Kasumi-1 (cell line): ENCODE data around the gene ARFIP2.

Experiments used
- DNase-seq, 2 experiments: peaks; one replicate each; lab custom pipeline; 2025; lab: John Stamatoyannopoulos, UW

Gene ARFIP2

DNA sequence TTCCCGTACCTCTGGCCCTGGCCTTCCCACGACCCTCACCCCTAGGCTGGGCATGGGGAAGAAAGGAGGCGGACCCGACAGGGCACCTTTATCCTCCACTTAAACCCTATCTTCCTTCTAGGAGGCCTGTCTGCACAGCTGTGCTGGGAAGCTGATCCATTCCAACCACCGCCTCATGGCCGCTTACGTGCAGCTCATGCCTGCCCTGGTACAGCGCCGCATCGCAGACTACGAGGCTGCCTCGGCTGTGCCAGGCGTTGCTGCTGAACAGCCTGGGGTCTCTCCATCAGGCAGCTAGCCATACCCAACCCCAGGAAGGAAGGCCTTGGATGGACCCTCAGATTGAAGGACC is 769 bp upstream of the ARFIP2 start:
- DNase-seq, result no peak

DNA sequence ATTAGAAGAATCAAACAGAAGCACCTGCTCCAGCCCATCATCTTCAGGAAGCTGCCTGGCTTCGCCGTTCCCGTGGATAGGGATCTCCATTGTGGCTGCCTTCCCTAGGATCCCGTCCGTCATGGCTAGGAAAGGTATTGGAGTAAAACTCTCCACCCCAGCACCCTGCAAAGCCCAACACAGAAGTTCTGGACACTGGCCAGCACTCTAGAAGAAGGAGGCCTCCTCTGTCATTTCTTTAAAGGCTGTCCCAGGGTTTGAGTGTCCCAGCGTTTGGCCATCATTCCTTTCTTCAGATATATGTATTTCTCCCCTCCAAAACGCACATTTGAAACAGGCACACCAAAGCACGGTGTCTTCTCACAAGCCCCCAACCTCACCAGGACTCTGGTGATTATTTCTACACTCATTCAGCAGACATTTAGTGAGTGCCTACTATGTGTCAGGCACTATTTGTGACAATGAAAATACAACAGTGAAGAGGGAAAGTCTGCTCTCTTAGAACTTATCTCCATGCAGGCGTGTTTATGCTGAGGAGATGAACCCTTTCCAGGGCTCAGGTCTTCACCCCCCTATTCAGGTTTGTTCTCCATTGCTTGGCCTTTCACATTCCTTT is 724 bp downstream of the ARFIP2 start:
- no peak for DNase-seq

DNA sequence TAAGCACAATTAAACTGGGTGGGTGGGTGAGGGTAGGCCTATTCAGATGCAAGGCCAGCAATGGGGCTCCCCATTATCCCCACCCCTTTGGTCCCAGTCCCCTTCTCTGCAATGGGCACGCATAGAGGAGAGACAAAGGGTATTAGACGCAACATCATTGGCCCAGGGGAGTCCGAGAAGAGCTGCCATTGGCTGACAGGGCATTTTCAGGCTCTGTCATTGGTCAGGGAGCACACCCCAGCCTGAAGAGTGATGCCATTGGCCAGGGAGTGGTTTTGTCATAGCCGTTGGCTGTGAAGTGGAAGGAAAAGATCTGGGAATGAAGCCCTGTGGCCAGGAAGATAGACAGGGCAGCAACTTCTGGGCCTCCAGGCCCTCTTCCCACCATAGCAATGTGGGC is 4.6 kb downstream of the ARFIP2 start:
- no peak for DNase-seq

DNA sequence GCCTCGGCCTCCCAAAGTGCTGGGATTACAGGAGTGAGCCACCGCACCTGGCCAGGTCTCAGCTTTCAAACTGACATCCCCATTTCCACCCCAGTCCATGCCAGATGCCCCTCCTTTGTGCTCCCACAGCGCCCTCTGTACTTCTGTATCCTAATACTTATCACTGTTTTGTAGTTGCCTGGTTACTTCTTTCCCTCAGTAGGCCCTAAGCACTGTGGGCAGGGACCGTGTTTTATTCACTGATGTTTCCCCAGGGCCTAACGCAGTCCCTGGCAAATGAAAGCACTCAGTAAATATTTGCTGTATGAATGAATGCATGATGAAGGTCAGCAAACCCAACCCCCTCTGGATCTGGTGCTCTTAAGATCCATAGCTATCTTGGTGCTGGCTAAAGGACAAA is 5.2 kb downstream of the ARFIP2 start:
- peak; percentile 6 to 8 for DNase-seq

DNA sequence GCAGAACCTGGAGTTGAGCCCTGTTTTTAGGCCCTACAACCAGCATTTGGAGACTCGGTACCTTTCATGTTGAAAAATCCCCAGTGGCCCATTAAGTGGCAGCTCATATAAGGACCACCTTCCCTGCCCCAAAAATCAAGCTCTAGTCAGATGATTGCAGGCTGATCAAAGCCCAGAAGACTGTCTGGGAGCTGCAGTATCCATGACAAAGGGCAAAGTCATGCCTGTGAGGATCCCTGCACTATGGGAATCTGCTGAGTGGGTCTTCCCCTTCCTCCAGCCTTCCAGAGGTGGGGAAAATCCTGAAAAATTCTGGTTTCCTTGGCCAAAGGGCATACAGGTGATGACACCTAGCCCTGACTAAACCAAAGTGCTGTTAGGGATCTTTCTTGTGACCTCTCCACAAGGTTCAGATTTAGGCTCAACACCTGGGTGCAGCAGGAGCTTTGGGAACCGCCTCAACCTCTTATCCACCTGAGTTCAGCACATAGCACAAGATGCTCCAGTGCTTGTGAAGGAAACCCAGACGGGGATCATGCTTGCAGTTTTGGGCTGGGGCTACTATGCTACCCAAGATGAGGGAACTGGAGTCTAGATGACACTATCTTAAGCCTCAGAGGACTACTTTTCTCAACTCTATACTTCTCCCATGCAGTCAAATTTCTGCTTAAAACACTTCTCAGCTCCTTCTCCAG is 6.2 kb downstream of the ARFIP2 start:
- no peak for DNase-seq

DNA sequence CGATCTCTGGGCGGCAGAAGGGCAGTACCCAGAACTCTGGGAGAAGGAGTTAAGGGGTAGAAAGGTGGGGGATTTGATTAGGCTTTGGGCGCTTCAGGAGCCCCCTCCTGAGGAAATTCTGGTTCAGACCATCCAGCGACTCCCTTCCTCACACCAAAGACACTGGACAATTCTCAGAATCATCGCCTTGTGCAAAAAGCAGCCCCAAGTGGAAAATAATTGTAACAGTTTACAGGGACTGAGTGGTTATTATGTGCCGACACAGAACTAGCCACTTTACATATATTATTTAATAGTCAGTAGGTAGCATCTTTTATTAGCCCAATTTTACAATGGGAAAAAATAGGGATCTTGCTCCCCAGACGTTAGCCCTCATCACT is 6.7 kb downstream of the ARFIP2 start:
- no peak for DNase-seq

DNA sequence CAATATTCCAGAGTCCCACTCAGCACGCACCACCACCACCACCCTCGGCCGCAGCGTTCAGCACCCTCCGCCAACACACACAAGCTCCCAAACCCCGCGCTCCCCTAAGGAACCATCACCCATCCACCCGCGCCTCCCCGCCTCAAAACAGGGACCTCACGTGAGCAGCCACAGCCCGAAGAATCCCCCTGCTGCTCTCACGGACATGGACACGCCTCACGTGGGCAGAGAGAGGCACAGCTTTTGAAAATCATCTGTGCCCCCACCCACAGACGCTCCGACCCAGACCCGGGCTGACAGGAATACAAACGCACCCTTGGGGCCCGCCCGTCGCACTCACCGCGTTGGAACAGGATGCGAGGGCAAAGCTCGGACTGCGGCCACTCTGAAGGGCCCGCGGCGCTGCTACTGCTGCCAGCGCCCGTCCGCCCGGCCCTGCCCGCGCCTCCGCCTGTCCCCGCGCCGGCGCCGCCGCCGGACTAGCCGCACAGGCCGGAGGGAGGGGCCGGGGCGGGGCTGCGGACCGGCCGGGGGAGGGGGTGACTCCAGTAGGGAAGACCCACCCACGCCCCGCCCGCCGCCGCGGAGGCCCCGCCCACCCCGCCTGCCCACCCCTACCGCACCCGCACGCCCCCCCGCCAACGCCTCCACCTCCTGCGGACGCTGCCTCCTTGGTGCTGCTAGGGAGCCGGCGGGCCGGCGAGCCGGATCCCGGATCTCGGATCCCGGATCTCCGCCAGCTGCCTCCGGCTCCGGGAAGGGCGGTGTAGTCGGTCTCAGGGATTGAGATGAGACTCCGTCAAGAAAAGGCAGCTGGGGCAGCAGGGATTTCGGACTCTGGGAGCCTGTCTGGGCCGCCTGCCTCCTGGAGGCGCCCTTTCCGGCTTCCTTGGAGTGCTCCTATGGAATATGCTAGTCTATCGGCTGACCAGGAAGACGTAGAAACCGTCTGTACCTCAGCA is 7.4 kb downstream of the ARFIP2 start, which contains the start of gene TRIM3:
TSS of gene TRIM3 (minus strand) at position 491 of the 962 bp plus-strand sequence. CDS start 8,246 bp downstream, outside the sequence.
- peak; percentile 23 to 27 for DNase-seq

DNA sequence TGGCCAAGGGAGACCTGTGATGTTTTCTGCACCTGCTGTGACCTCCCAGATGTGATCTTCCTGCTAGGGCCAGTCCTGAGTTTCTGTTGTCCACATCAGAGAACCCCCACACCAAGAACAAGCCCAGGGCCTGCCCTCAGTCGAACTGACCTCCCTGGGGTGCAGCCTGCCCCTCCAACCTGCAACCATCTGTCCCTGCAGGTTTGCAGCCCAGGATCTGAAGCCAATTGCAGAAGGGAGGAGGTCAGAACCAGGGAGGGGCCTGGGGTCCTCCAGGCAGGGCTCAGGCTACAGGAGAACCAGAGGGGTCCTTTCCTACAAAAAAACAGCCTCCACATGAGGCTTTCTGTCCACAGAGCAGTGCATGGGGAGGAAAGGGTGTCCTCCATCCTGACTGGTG is 8.2 kb downstream of the ARFIP2 start:
- DNase-seq, result no peak

DNA sequence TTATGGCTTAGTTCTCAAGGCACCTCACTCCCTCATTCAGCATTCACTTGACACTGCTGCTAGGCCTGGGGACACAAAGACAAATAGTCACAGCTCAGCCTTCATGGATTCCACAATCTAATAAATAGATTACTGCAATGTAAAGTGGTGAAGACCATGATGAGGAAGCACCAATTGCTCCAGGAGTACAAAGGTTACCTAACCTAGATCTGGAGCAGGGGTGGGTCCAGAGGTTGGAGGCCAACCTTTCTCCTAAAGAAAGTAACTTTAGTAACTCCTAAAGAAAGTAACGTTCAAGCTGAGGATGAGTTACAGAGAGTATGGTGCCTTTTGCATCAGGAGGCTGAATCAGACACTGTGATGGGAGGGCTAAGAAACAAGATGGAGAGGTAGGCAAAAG is 11.5 kb downstream of the ARFIP2 start:
- no peak for DNase-seq

DNA sequence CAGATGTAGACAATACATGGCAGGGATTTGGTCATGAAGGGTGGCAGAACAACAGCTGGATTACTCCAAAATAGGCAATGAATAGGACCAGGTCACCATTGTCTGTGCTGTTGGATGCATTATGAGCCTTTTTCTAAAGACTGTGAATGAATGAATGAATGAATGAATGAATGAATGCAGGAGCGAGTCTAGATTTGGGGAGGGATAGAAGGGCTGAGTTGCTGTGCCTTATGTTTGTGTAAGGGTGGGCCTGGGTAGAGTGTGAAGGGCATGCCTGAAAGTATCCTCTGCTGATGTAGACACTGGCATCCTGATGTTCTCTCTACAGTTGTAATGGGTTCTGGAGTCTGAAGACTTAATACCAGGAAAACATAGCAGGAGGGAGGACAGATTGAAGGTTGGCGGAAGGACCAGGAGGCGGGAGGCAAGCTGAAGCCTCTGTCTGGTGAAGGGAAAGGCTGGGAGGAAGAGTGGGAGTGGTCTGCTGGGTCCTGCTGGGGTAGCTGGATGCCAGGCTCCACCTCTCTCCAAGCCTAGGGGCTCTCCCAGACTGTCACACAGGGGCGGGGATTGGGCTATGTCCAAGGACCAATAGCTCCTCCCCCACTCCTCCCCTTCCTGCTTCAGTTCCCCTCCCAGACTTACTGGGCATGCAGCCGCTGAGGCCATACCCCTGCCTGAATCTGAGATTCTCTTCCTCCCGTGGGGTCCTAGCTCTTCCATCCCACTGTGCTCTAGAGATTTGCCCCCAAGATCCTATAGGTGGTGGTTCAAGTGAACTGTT is 12.2 kb downstream of the ARFIP2 start:
- DNase-seq, result peak; percentile 49 to 62

DNA sequence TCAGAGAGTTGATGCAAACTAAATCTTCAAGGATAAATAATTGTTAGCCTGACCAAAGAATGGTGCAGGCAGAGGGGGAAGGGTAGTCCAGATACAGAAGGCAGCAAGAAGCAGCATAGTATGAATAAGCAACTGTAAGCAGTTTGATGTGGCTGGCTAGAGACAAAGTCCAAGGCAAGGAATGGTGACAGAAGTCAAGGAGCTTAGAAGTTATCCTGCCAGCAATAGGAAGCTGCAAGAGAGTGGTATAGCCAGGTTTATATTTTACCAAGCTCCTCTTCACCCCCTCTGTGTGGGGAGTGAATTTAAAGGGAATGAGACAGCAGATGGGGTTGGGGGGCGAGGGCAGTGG is 22.1 kb downstream of the ARFIP2 start:
- DNase-seq, result no peak

DNA sequence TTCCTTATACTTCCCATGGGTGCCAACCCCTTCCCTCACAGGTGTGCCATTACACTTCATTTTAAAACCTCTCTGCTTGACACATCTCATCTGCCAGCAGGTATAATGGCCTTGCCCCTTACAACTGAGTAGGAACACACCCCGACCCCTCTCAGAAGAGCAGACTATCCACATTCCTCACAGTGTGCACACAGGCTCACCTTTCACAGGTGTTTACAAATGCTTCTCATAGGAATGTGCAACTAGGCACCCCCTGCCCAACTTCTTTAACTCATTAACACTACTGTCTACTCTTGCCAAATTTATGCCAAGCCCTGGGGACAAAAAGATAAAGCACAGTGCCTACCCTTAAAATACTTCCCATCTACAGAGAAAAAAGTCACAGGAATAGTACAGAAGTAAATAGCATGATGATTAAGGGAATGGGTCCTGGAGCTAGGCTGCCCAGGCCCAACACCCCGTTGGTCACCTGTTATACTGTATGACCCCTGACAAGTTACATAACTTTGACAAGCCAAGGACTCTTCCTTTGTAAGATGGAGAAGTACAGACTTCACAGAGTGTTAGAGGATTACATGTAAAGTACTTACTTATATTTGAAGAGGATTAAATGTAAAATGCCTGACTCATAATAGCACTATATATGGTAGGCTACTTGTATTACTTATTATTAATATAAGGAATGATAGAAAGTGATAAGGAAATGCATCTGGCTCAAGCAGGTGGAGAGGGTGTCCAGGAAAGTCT is 22.6 kb downstream of the ARFIP2 start:
- no peak for DNase-seq

DNA sequence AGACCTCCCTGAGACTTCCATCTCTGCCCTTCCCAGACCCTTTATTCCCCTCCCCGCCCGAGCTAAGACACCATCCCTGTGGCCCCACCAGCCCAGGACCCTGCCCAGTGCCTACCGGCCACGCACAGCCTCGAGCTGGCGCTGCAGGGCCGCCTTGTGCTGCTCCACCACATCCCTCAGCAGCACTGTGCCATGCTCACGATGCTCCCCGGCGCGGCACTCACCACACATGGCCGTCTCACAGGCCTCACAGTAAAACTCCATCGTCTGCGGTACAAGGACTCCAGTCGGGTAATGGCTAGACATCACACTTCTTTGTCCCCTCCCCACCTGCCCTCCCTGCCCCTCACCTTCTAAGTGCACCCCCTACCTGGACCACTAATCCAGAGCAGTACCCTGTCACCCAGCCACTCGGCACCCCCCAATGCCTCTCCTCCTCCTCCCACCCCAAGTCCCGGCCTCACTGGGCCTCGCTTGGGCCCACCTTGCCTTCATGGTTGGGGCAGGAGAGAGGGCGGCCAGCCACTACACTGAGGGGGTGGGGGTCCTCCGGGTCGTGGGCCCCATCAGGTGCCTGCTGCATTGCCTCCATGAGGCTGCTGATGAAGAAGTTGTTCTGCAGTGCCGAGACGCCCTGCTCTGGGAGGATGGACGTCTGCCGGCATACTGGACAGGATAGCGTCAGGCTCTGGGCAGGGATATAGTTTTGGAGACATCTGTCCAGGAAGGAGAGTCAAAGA is 23.4 kb downstream of the ARFIP2 start:
- no peak for DNase-seq

DNA sequence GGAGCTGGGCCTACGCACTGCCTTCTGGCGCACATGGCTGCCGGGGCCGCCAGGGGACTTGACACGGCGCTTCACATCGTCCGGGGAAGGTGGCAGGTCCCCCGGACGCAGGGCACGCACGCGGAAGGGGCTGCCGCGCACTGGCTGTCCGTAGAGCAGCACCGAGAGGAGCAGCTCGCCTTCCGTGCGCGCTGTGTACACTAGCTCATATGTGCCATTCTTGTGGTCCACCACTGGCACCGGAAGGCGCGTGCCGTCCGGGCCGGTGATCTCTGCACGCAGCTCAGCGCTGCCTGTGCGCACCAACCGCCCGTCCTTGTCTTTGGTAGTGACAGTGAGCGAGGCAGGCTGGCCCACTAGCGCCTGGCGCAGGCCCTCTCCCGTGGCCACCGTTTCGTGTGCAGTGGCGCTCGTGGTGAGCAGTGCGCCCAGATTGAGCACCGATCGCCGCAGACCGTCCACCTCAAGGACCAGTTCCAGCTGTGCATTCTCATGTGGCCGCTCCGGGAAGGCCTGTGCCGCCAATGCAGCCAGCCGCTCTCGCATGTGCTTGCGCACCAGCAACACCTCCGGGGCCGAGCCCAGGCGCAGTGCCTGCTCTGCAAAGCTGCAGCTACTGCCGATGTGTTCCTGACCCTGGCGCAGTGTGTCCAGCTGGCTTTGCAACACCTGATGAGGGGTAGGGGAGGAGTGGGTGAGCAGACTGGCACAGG is 24.6 kb downstream of the ARFIP2 start:
- no peak for DNase-seq

DNA sequence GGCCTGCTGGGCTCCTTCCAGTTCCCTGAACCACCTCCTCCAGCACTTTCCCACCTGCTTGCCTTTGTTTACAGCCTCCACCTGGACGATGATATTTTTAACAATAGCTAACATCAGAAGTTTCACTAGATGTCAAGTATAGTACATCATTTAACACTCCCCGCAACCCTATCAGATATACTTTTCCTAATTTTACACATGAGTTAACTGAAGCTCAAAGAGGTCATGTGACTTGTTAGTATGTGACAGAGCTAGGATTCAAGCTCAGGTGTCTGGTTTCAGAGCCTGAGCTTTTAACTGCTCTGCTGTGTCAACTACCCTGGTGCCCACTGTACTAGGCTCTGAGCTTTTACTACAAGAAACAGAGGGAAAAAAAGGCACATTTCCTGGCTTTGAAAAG is 26.1 kb downstream of the ARFIP2 start:
- DNase-seq, result no peak

DNA sequence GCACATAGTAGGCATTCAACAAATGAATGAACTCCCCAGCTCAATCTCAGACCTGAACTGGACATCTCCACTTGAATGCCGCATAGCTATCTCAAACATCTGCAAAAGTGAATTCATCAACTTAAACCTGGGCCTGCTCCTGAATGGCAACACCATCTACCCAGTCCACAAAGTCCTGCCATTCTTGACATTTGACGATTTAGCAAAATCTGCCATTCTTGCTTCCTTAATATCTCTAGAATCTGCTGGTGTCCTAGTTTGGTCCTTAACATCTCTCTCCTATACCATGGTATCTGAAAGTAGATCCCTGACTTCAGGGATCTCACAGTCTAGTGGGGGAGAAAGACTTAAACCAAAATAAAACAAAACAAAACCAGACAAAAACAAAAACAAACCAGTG is 28.0 kb downstream of the ARFIP2 start:
- no peak for DNase-seq

DNA sequence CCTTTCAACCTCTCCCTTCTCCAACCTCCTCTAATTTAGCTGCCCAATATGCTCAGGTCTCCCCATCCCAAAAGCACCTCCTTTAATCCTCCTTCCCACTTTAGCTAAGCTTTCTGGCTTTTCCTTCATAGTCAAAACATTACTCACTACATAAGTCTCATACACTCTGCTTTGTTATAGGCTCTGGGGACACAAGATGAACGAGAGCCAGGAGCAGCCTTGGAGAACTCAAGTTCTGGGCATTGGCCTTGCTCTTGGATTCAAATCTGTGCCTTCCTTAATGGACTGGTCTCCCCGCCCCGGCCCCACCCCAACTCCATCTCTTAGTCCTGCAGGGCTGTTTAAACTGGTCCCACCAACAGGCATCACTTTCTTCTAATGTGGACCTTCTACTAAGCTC is 28.9 kb downstream of the ARFIP2 start:
- no peak for DNase-seq

DNA sequence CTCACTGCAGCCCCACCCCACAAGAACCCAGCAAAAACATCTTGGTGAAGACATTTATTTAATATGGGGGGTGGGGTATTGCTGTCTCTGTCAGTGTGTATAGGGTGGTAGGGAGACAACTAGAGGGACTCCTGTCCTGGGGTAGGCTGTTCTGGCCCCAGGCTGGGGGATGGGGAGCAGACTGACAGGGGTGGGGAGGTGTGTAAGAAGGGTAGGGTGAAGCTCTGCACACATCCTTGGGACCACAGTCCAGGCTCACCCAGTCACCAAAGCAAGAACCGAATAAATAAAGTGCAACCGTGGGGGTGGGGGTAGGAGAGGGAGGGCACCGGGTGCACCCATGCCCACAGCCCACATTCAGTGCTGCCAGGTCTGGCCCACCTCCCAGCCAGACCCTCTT is 32.6 kb downstream of the ARFIP2 start:
- no peak for DNase-seq

DNA sequence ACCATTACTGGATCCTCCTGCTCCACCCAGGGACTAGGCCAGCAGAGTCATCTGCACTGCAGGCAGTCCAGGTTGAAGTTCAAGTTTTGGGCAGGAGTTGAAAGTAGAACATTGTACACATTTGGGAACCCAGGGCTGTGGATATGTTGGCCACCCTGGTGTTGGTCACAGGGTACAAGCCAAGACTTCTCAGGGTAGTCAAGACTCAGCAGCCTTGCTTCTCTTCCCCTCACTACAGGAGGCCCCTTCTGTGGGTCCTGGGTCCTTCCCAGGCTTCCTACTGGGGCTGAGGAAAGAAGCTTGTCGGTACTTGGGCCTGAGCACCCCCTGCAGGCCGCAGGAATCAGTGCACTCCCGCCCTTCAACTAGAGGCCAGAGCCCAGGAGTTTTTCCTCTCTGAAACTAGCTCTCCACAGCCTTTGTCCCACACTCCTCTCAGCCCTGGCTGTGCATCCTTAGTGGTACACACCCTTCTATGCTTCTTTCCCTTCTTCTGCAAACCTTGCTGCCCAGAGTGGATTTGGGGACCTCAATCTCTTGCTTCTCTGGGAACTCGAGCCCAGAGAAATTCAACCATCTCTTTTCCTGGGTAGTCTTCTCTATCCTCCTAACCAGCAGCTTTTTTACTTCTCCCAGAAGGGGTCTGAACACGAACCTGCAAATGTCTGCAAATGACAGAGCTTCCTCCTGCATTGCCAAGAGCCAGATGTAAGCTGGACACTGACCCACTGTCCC is 37.7 kb downstream of the ARFIP2 start:
- peak; percentile 51 to 68 for DNase-seq
